ENCODE data around the gene REXO4.
"Not testable (repeated sequence)": the region's sequence is repeated elsewhere in the genome, so short reads cannot be mapped to it uniquely, and the experiment has no call there.

- TF ChIP-seq CTCF (optimal IDR thresholded peaks at IDR 0.05 in 1 of 3, IDR thresholded peaks at IDR 0.05 in 1 of 3, conservative IDR thresholded peaks at IDR 0.05 in 1 of 3; ENCODE audit: extremely low read depth in 1 of 3, insufficient read depth in 2 of 3, low read length in 3 of 3); EZH2 (IDR thresholded peaks at IDR 0.05; ENCODE audit: low read length): not testable (repeated sequence)
Observed at GRCh38 chr9:133391449-133391848, 26.4 kb downstream of the REXO4 start.
